Endothelial cell of umbilical vein (primary cell): ENCODE results near the gene ATAT1.

Source experiments
- JUN ChIP-seq: IDR thresholded peaks from 2 replicates; pipeline ENCODE4 v1.6.1; 2011; ENCODE audit warnings: borderline replicate concordance, low read depth; ENCODE audit not compliant: insufficient read length, insufficient read depth
- MYC ChIP-seq: IDR thresholded peaks from one replicate; pipeline ENCODE4 v1.6.1; 2011; ENCODE audit warnings: mild to moderate bottlenecking, low read depth, low read length
- POLR2A ChIP-seq: IDR thresholded peaks from 2 replicates; pipeline ENCODE4 v1.6.1; 2012; ENCODE audit warnings: low read depth, mild to moderate bottlenecking, control low read depth, low read length
- TF ChIP-seq, protein P1 (sequence below), 2 donors: IDR thresholded peaks; 1 replicate in 1 of 2; 2 replicates in 1 of 2; pipeline ENCODE4 v1.5.1; 2011; ENCODE audit warnings: low read length in 2 of 2, mild to moderate bottlenecking in 2 of 2, moderate library complexity in 2 of 2, control low read depth in 1 of 2, inconsistent platforms in 1 of 2, low read depth in 1 of 2; ENCODE audit not compliant: insufficient read depth in 1 of 2; ENCODE audit errors: extremely low read depth in 1 of 2
- TF ChIP-seq, protein P2 (sequence below): IDR thresholded peaks from 2 replicates; pipeline ENCODE4 v1.6.1; 2011; ENCODE audit not compliant: insufficient read depth, insufficient read length

DNA sequence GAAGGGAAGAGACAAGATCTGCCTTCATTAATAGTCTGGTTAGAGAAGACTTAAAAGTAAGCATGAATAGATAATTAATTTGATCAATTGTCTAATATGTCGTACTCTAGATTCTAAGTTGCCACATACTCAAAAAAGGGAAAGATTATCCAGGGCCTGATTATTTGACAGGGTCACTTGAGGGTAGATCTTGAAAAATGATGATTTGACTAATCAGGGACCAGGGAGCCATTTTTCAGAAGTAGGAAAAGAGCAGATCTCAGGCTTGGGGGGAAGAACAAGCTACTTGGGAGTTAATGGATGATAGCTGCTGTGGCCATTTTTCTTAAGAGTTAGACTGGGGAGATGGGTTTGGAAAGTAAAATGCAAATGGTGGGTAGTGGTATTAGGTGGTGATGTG is 34.4 kb upstream of the ATAT1 start:
- TF ChIP-seq POLR2A (no peak), JUN (no peak), MYC (no peak)
- TF ChIP-seq, protein P1, sequence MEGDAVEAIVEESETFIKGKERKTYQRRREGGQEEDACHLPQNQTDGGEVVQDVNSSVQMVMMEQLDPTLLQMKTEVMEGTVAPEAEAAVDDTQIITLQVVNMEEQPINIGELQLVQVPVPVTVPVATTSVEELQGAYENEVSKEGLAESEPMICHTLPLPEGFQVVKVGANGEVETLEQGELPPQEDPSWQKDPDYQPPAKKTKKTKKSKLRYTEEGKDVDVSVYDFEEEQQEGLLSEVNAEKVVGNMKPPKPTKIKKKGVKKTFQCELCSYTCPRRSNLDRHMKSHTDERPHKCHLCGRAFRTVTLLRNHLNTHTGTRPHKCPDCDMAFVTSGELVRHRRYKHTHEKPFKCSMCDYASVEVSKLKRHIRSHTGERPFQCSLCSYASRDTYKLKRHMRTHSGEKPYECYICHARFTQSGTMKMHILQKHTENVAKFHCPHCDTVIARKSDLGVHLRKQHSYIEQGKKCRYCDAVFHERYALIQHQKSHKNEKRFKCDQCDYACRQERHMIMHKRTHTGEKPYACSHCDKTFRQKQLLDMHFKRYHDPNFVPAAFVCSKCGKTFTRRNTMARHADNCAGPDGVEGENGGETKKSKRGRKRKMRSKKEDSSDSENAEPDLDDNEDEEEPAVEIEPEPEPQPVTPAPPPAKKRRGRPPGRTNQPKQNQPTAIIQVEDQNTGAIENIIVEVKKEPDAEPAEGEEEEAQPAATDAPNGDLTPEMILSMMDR (IDR thresholded peaks at IDR 0.05; ENCODE audit: extremely low read depth in 1 of 2, insufficient read depth in 1 of 2, low read depth in 1 of 2, low read length in 2 of 2) = no peak
- TF ChIP-seq, protein P2, sequence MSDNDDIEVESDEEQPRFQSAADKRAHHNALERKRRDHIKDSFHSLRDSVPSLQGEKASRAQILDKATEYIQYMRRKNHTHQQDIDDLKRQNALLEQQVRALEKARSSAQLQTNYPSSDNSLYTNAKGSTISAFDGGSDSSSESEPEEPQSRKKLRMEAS = no peak
